WI38 (cell line): ENCODE measurements around the gene LMBR1.

Source experiments
- H3K4me3 ChIP-seq: 2 replicates; pipeline ENCODE4 v1.5.1; 2011; ENCODE audit warnings: low read depth, mild to moderate bottlenecking, control low read depth, low read length
- CTCF ChIP-seq: IDR thresholded peaks from 2 replicates; pipeline ENCODE4 v1.5.1; 2012; ENCODE audit warnings: low read depth, mild to moderate bottlenecking, control low read depth, low read length

LMBR1 gene

GRCh38 chr7:156747718-156748117 lies 145.3 kb downstream of the LMBR1 start:
- no peak overlapping the region for H3K4me3 ChIP-seq

GRCh38 chr7:156746891-156747290 lies 146.1 kb downstream of the LMBR1 start:
- H3K4me3 ChIP-seq = no peak overlapping the region
- TF ChIP-seq CTCF = no peak

More at GRCh38 chr7:156747718-156748117, 145.3 kb downstream of the LMBR1 start:
- no peak for TF ChIP-seq CTCF

- H3K4me3 ChIP-seq = no peak overlapping the region
- TF ChIP-seq CTCF = no peak
Observed at GRCh38 chr7:156739596-156739995, 153.4 kb downstream of the LMBR1 start.

- TF ChIP-seq CTCF = no peak
- H3K4me3 ChIP-seq = no peak overlapping the region
Observed at GRCh38 chr7:156735851-156736250, 157.1 kb downstream of the LMBR1 start.

- no peak for TF ChIP-seq CTCF
- no peak overlapping the region for H3K4me3 ChIP-seq
Observed at GRCh38 chr7:156733638-156734037, 159.3 kb downstream of the LMBR1 start.

- no peak overlapping the region for H3K4me3 ChIP-seq
- no peak for TF ChIP-seq CTCF
Observed at GRCh38 chr7:156732091-156732625, 160.8 kb downstream of the LMBR1 start.

GRCh38 chr7:156731651-156732050 lies 161.3 kb downstream of the LMBR1 start:
- no peak for TF ChIP-seq CTCF
- no peak overlapping the region for H3K4me3 ChIP-seq
